ENCODE results near the gene SPATS2. TPM values are rescaled to one million over a fixed set of nuclear protein-coding genes. Genes with fewer than 3 reads are reported as not detected.

The SPATS2 gene
- total and polyA plus RNA-seq, 2 donors (not counting 1 experiment from before 2014, with no cell fraction given) = 11.3 to 21.5 TPM

DNA sequence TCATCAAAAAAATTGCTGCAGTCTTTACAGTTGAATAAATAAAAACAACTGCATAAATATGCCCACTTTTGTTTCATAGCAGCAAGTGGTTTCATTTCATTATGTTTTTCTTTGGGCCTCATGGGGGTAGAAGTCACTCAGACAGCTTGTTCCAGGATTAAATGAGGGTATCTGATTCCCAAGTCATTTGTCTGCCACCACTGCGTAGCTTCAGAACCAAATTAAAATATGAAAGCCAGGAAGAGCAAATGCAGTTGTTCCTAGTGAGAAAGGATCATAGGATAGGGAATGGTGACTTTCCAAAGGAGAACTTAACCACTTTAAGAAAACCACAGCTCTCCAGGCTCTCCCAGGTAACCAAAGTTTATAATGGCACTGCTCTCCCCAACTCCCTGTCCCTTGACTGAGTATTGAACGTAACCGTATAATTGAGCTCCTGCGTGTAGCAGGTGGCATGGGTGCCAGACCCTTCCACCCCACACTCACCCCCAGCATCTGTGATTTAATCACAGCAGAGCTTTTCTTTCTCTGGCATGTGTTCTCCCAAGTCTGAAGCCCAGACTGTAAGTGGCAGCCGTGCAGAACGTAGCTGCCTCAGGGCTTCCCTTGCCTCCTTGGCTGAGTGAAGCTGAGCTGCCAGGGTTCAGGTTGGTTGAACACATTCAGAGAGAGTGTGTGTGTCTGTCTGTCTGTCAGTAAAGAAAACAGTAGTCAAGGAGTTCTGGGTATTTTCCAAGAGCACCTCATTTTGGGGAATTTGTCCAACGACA, 160.3 kb downstream of the SPATS2 start:
- intact Hi-C loops (cut with micrococcal nuclease) = no loop called here
- H3K27me3 ChIP-seq (replicated peaks in 1 of 4; ENCODE audit: control extremely low read depth in 1 of 4, control insufficient read depth in 3 of 4, insufficient read depth in 4 of 4, low read length in 3 of 4) = no peaks in the 10 kb centered on the region
- no peak overlapping the region for H3K9ac ChIP-seq (ENCODE audit: low read length)
- no peaks in the 10 kb centered on the region for H3K9me3 Mint-ChIP-seq (ENCODE audit: insufficient read depth)
- ATAC-seq (ENCODE audit: low read depth) (no peak), DNase-seq (no peak)
- H3K36me3 ChIP-seq (replicated peaks in 1 of 2; ENCODE audit: control extremely low read depth in 1 of 2, control insufficient read depth in 1 of 2, extremely low read depth in 1 of 2, insufficient read depth in 2 of 2, low read length in 1 of 2) = peaks cover 3 to 25% of the 10 kb centered on the region in 2 experiments
- H3K9me3 ChIP-seq (ENCODE audit: control extremely low read depth in 1 of 3, control insufficient read depth in 2 of 3, insufficient read depth in 1 of 3, low read length in 2 of 3) = no peaks in the 10 kb centered on the region
- ChIA-PET CTCF (interaction anchor here (1.5 to 2.4 kb wide), 2 partner anchors 9 to 169 kb away, joined by 5 to 7 read pairs; no protein-coding TSS in a partner anchor), POLR2A (interaction anchor here (0.7 kb wide), 1 partner anchor 271 kb away, joined by 3 read pairs; no protein-coding TSS in a partner anchor)
- peaks cover 0 to 2% of the 10 kb centered on the region in 2 donors for H3K4me1 ChIP-seq (ENCODE audit: control insufficient read depth in 2 of 2, insufficient read depth in 2 of 2, low read length in 2 of 2)
- no peak overlapping the region for H2AFZ ChIP-seq (ENCODE audit: insufficient read depth, low read depth, low read length, poor library complexity, severe bottlenecking)
- no peak overlapping the region for H3K27ac ChIP-seq (ENCODE audit: low read length in 2 of 2)
- H3K27ac Mint-ChIP-seq = no peak overlapping the region
- no peaks in the 10 kb centered on the region for H4K20me1 ChIP-seq (ENCODE audit: control insufficient read depth, insufficient read depth, low read length, poor library complexity, severe bottlenecking)
- H3K4me3 ChIP-seq (ENCODE audit: control extremely low read depth in 1 of 5, extremely low read depth in 1 of 5, insufficient read depth in 1 of 5, low read depth in 2 of 5, low read length in 4 of 5) = no peak overlapping the region
- H3K4me1 Mint-ChIP-seq = no peaks in the 10 kb centered on the region
- no peak overlapping the region for H3K4me3 Mint-ChIP-seq
- TF ChIP-seq, protein P1, sequence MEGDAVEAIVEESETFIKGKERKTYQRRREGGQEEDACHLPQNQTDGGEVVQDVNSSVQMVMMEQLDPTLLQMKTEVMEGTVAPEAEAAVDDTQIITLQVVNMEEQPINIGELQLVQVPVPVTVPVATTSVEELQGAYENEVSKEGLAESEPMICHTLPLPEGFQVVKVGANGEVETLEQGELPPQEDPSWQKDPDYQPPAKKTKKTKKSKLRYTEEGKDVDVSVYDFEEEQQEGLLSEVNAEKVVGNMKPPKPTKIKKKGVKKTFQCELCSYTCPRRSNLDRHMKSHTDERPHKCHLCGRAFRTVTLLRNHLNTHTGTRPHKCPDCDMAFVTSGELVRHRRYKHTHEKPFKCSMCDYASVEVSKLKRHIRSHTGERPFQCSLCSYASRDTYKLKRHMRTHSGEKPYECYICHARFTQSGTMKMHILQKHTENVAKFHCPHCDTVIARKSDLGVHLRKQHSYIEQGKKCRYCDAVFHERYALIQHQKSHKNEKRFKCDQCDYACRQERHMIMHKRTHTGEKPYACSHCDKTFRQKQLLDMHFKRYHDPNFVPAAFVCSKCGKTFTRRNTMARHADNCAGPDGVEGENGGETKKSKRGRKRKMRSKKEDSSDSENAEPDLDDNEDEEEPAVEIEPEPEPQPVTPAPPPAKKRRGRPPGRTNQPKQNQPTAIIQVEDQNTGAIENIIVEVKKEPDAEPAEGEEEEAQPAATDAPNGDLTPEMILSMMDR (IDR thresholded peaks at IDR 0.05) = no peak
- no peak for TF ChIP-seq EZH2 (IDR thresholded peaks at IDR 0.05; ENCODE audit: borderline replicate concordance, insufficient read depth, low read depth, low read length, poor library complexity, severe bottlenecking)
- H3K4me2 ChIP-seq (replicated peaks; ENCODE audit: low read depth, low read length, poor library complexity, severe bottlenecking) = no peak overlapping the region
- H3K27me3 Mint-ChIP-seq = no peaks in the 10 kb centered on the region
- 80% methylated on average over 6 of the region's 7 CpGs for WGBS (ENCODE audit: insufficient coverage)
- no peaks in the 10 kb centered on the region for H3K79me2 ChIP-seq (ENCODE audit: control insufficient read depth, insufficient read depth, low read length)

DNA sequence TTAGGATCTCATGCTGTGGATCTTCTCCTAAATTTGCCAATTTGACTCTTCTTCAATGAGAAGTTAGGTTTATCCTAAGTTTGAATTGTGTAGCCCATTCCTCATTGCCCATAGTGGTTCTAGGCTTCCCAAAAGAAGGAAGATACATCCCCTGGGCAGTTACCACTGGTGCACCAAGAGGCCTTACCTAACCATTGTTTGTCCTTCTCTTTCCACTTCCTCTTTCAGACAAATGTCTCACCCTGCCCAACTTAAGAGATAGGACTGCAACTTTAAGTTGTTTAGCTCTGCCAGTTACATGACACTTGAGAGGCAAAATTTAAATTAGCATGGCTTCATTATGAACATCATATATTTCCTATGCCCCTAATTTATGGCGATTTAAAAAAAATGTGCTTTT, 162.2 kb downstream of the SPATS2 start:
- POLR2A ChIA-PET = no interaction called here
- TF ChIP-seq, protein P1 (IDR thresholded peaks at IDR 0.05) = no peak
- no peak for TF ChIP-seq EZH2 (IDR thresholded peaks at IDR 0.05; ENCODE audit: borderline replicate concordance, insufficient read depth, low read depth, low read length, poor library complexity, severe bottlenecking)
- H3K36me3 ChIP-seq (replicated peaks in 1 of 2; ENCODE audit: control extremely low read depth in 1 of 2, control insufficient read depth in 1 of 2, extremely low read depth in 1 of 2, insufficient read depth in 2 of 2, low read length in 1 of 2) = peaks cover 3 to 19% of the 10 kb centered on the region in 2 experiments
- no CpG with 5 or more reads among the region's 1 CpG for WGBS (ENCODE audit: insufficient coverage)
- no peak overlapping the region for H3K27ac Mint-ChIP-seq
- no peak overlapping the region for H3K4me3 ChIP-seq (ENCODE audit: control extremely low read depth in 1 of 5, extremely low read depth in 1 of 5, insufficient read depth in 1 of 5, low read depth in 2 of 5, low read length in 4 of 5)
- H2AFZ ChIP-seq (ENCODE audit: insufficient read depth, low read depth, low read length, poor library complexity, severe bottlenecking) = no peak overlapping the region
- no peaks in the 10 kb centered on the region for H4K20me1 ChIP-seq (ENCODE audit: control insufficient read depth, insufficient read depth, low read length, poor library complexity, severe bottlenecking)
- H3K9me3 Mint-ChIP-seq (ENCODE audit: insufficient read depth) = no peaks in the 10 kb centered on the region
- CTCF ChIA-PET = interaction anchor here (0.6 to 1.5 kb wide), 2 partner anchors 11 to 76 kb away, joined by 3 to 5 read pairs; no protein-coding TSS in a partner anchor
- peaks cover 0 to 2% of the 10 kb centered on the region in 2 donors for H3K4me1 ChIP-seq (ENCODE audit: control insufficient read depth in 2 of 2, insufficient read depth in 2 of 2, low read length in 2 of 2)
- H3K9me3 ChIP-seq (ENCODE audit: control extremely low read depth in 1 of 3, control insufficient read depth in 2 of 3, insufficient read depth in 1 of 3, low read length in 2 of 3) = no peaks in the 10 kb centered on the region
- H3K79me2 ChIP-seq (ENCODE audit: control insufficient read depth, insufficient read depth, low read length) = no peaks in the 10 kb centered on the region
- DNase-seq = no peak
- H3K4me1 Mint-ChIP-seq = no peaks in the 10 kb centered on the region
- H3K9ac ChIP-seq (ENCODE audit: low read length) = no peak overlapping the region
- H3K27ac ChIP-seq (ENCODE audit: low read length in 2 of 2) = no peak overlapping the region
- no peaks in the 10 kb centered on the region for H3K27me3 ChIP-seq (replicated peaks in 1 of 4; ENCODE audit: control extremely low read depth in 1 of 4, control insufficient read depth in 3 of 4, insufficient read depth in 4 of 4, low read length in 3 of 4)
- no peak overlapping the region for H3K4me2 ChIP-seq (replicated peaks; ENCODE audit: low read depth, low read length, poor library complexity, severe bottlenecking)
- intact Hi-C loops (cut with micrococcal nuclease) = no loop called here
- no peak overlapping the region for H3K4me3 Mint-ChIP-seq
- H3K27me3 Mint-ChIP-seq = no peaks in the 10 kb centered on the region
- no peak for ATAC-seq (ENCODE audit: low read depth)
